Fibroblast of lung (primary cell): ENCODE data around the gene FETUB. TPM values are rescaled to one million over a fixed set of nuclear protein-coding genes. Genes with fewer than 3 reads are reported as not detected.

Experiments
- DNase-seq, 2 donors: peaks; one replicate each; pipeline versions ENCODE4 v3.0.0 to v3.0.0-alpha.2; 2010; ENCODE audit warnings: low read depth in 2 of 2
- H2AFZ ChIP-seq: 2 replicates; pipeline ENCODE4 v1.5.1; 2012; ENCODE audit warnings: low read length, control low read depth, inconsistent platforms
- H3K27ac ChIP-seq: 2 replicates; pipeline ENCODE4 v1.5.1; 2011; ENCODE audit warnings: low read length, control low read depth; ENCODE audit not compliant: insufficient read depth
- H3K27me3 ChIP-seq: 2 replicates; pipeline ENCODE4 v1.5.1; 2011; ENCODE audit warnings: mild to moderate bottlenecking, low read length; ENCODE audit not compliant: control insufficient read depth, insufficient read depth
- H3K36me3 ChIP-seq: 2 replicates; pipeline ENCODE4 v1.5.1; 2011; ENCODE audit warnings: low read length; ENCODE audit not compliant: control insufficient read depth, insufficient read depth
- H3K4me1 ChIP-seq: 2 replicates; pipeline ENCODE4 v1.5.1; 2011; ENCODE audit warnings: low read length; ENCODE audit not compliant: control insufficient read depth, insufficient read depth; ENCODE audit errors: extremely low read depth
- H3K4me2 ChIP-seq: 2 replicates; pipeline ENCODE4 v1.5.1; 2011; ENCODE audit warnings: low read length, control low read depth; ENCODE audit not compliant: insufficient read depth; ENCODE audit errors: extremely low read depth
- H3K4me3 ChIP-seq, 4 experiments: fragments of 200-600 bp in 1 of 4; sonication (generic) in 1 of 4; replicated peaks in 1 of 4; 2 replicates each; pipeline ENCODE4 v1.5.1; 2011 to 2016; ENCODE audit warnings: low read length in 4 of 4, low read depth in 3 of 4, mild to moderate bottlenecking in 3 of 4, control low read depth in 2 of 4, inconsistent platforms in 1 of 4, mixed read lengths in 1 of 4; ENCODE audit not compliant: insufficient read depth in 1 of 4; ENCODE audit errors: control extremely low read depth in 1 of 4
- H3K79me2 ChIP-seq: 2 replicates; pipeline ENCODE4 v1.5.1; 2012; ENCODE audit warnings: mild to moderate bottlenecking, low read length, inconsistent platforms; ENCODE audit not compliant: control insufficient read depth, insufficient read depth
- H3K9ac ChIP-seq: 2 replicates; pipeline ENCODE4 v1.5.1; 2011; ENCODE audit warnings: mild to moderate bottlenecking, low read length, control low read depth; ENCODE audit not compliant: insufficient read depth
- H3K9me3 ChIP-seq: 2 replicates; pipeline ENCODE4 v1.5.1; 2012; ENCODE audit warnings: low read depth, low read length; ENCODE audit not compliant: control insufficient read depth, insufficient read depth
- H4K20me1 ChIP-seq: 2 replicates; pipeline ENCODE4 v1.5.1; 2011; ENCODE audit warnings: low read length; ENCODE audit not compliant: control insufficient read depth, insufficient read depth; ENCODE audit errors: extremely low read depth
- EZH2 ChIP-seq: IDR thresholded peaks from 2 replicates; pipeline ENCODE4 v1.5.1; 2012; ENCODE audit warnings: low read length, control low read depth, mild to moderate bottlenecking; ENCODE audit errors: missing control alignments
- polyA plus RNA-seq, 2 donors: library from polyadenylated mRNA; depleted of rRNA in 1 of 2; stranded (reverse) in 1 of 2; unstranded in 1 of 2; fragments of >200 nt; gene quantifications; 2 replicates each; pipeline ENCODE4 v1.2.1, GENCODE V29; 2011 to 2012; ENCODE audit warnings: missing spikeins in 1 of 2
- total RNA-seq: library from RNA; depleted of rRNA; stranded (reverse); fragments of >200 nt; gene quantifications from 2 replicates; pipeline ENCODE4 v1.2.1, GENCODE V29; 2014
- TF ChIP-seq, protein P1 (sequence below), 2 donors: IDR thresholded peaks in 1 of 2; conservative IDR thresholded peaks in 1 of 2; 1 replicate in 1 of 2; 2 replicates in 1 of 2; pipeline ENCODE4 v1.5.1; 2011 to 2012; ENCODE audit warnings: low read length in 2 of 2, control low read depth in 1 of 2, inconsistent platforms in 1 of 2, low read depth in 1 of 2, mild to moderate bottlenecking in 1 of 2

Gene FETUB
- total and polyA plus RNA-seq, 2 donors (not counting 1 experiment from before 2014, with no cell fraction given): not detected

DNA sequence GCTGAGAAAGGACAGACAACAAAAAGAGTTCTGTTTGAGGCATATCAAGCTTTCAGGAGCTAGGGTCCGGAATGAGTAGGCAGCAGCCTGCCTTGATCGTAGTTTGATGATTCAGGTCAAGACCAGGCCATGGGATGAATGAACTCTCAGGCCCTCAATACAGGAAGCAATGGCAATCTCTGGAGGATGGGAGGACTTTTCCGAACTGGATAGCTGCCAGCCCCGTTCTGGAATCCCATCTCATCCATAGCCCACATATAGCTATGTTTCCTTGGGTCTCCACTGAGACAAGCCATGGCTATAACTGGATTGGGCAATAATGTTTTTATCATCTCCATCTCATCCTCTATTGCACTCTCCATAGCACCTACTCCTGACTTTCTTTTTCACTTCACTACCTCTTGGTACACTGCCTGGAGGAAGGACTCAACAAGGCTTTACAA is 14.6 kb upstream of the FETUB start:
- H3K27ac ChIP-seq: no peak overlapping the region
- no peaks in the 10 kb centered on the region for H3K9me3 ChIP-seq
- H3K4me1 ChIP-seq: no peaks in the 10 kb centered on the region
- H4K20me1 ChIP-seq: no peaks in the 10 kb centered on the region
- DNase-seq: no peak
- no peak overlapping the region for H2AFZ ChIP-seq
- H3K27me3 ChIP-seq: peaks cover 5% of the 10 kb centered on the region
- H3K4me2 ChIP-seq: no peak overlapping the region
- H3K4me3 ChIP-seq: no peak overlapping the region
- TF ChIP-seq, protein P1, sequence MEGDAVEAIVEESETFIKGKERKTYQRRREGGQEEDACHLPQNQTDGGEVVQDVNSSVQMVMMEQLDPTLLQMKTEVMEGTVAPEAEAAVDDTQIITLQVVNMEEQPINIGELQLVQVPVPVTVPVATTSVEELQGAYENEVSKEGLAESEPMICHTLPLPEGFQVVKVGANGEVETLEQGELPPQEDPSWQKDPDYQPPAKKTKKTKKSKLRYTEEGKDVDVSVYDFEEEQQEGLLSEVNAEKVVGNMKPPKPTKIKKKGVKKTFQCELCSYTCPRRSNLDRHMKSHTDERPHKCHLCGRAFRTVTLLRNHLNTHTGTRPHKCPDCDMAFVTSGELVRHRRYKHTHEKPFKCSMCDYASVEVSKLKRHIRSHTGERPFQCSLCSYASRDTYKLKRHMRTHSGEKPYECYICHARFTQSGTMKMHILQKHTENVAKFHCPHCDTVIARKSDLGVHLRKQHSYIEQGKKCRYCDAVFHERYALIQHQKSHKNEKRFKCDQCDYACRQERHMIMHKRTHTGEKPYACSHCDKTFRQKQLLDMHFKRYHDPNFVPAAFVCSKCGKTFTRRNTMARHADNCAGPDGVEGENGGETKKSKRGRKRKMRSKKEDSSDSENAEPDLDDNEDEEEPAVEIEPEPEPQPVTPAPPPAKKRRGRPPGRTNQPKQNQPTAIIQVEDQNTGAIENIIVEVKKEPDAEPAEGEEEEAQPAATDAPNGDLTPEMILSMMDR (conservative IDR thresholded peaks at IDR 0.05 in 1 of 2, IDR thresholded peaks at IDR 0.05 in 1 of 2; ENCODE audit: low read depth in 1 of 2, low read length in 2 of 2): no peak
- TF ChIP-seq EZH2: no peak
- no peaks in the 10 kb centered on the region for H3K36me3 ChIP-seq
- H3K79me2 ChIP-seq: no peaks in the 10 kb centered on the region
- H3K9ac ChIP-seq: no peak overlapping the region

GRCh38 chr3:186626254-186626847 is 13.8 kb upstream of the FETUB start:
- no peak overlapping the region for H3K4me3 ChIP-seq
- TF ChIP-seq EZH2: no peak
- TF ChIP-seq, protein P1 (conservative IDR thresholded peaks at IDR 0.05 in 1 of 2, IDR thresholded peaks at IDR 0.05 in 1 of 2; ENCODE audit: low read depth in 1 of 2, low read length in 2 of 2): no peak
- H3K79me2 ChIP-seq: no peaks in the 10 kb centered on the region
- no peak overlapping the region for H2AFZ ChIP-seq
- H4K20me1 ChIP-seq: no peaks in the 10 kb centered on the region
- no peak for DNase-seq
- H3K36me3 ChIP-seq: no peaks in the 10 kb centered on the region
- H3K27ac ChIP-seq: no peak overlapping the region
- no peaks in the 10 kb centered on the region for H3K9me3 ChIP-seq
- H3K4me2 ChIP-seq: no peak overlapping the region
- H3K9ac ChIP-seq: no peak overlapping the region
- no peaks in the 10 kb centered on the region for H3K4me1 ChIP-seq
- peaks cover 5% of the 10 kb centered on the region for H3K27me3 ChIP-seq

DNA sequence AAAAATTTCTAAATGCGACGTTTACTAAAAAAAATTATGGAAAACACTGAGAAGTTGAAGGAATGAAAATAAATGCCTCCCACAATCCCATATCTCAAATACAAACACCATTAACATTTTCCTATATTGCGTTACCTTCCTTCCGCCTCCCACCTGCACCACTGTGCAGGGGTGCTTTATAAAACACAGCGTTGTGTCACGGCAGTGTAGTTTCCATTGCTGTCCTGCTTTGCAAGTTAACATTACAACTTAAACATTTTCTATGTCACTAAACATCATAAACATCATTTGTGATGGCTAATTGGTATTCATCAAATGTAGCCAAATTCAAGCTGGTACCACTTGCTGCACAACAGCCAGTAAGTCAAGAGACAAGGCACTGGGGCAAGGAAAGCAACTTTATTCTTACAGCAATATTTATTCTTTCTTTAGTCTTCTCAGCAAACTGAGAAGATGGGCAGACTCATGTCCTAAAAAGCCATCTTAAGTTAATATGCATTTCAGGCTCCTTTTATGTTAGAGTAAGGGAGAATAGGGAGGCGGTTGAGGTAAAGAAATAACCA is 12.3 kb upstream of the FETUB start:
- H3K4me1 ChIP-seq: no peaks in the 10 kb centered on the region
- no peaks in the 10 kb centered on the region for H3K79me2 ChIP-seq
- H4K20me1 ChIP-seq: no peaks in the 10 kb centered on the region
- H3K4me3 ChIP-seq: no peak overlapping the region
- H3K9ac ChIP-seq: no peak overlapping the region
- H3K4me2 ChIP-seq: no peak overlapping the region
- TF ChIP-seq, protein P1 (conservative IDR thresholded peaks at IDR 0.05 in 1 of 2, IDR thresholded peaks at IDR 0.05 in 1 of 2; ENCODE audit: low read depth in 1 of 2, low read length in 2 of 2): no peak
- TF ChIP-seq EZH2: no peak
- DNase-seq: no peak
- no peaks in the 10 kb centered on the region for H3K9me3 ChIP-seq
- no peak overlapping the region for H2AFZ ChIP-seq
- peaks cover 2% of the 10 kb centered on the region for H3K27me3 ChIP-seq
- no peak overlapping the region for H3K27ac ChIP-seq
- H3K36me3 ChIP-seq: no peaks in the 10 kb centered on the region
